Progenitor cell of endocrine pancreas (in vitro differentiated cells): ENCODE data around the gene FAM20B. TPM values are rescaled to one million over a fixed set of nuclear protein-coding genes. Genes with fewer than 3 reads are reported as not detected.
A peak's percentile ranks its signal among the peaks of the same experiment; 100 is the strongest.
"Not testable (repeated sequence)": the region's sequence is repeated elsewhere in the genome, so short reads cannot be mapped to it uniquely, and the experiment has no call there.

ENCODE experiments used
- DNase-seq: peaks from one replicate; pipeline ENCODE4 v3.0.0; 2021; ENCODE audit warnings: low spot score; ENCODE audit not compliant: unreplicated experiment
- H3K27ac Mint-ChIP-seq: 2 replicates; pipeline ENCODE4 v1.8.0; 2021; ENCODE audit warnings: mild to moderate bottlenecking, moderate library complexity, mixed read lengths
- H3K27me3 Mint-ChIP-seq: 2 replicates; pipeline ENCODE4 v1.8.0; 2021; ENCODE audit warnings: mixed read lengths
- H3K36me3 Mint-ChIP-seq: 2 replicates; pipeline ENCODE4 v1.8.0; 2022; ENCODE audit warnings: mixed read lengths; ENCODE audit not compliant: insufficient read depth
- H3K4me1 Mint-ChIP-seq: 2 replicates; pipeline ENCODE4 v1.8.0; 2021; ENCODE audit warnings: low read depth, mixed read lengths
- H3K4me3 Mint-ChIP-seq: 2 replicates; pipeline ENCODE4 v1.8.0; 2021; ENCODE audit warnings: low read depth, mild to moderate bottlenecking, moderate library complexity, mixed read lengths
- H3K9me3 Mint-ChIP-seq: 2 replicates; pipeline ENCODE4 v1.8.0; 2021; ENCODE audit warnings: low read depth, mixed read lengths
- total RNA-seq: library from RNA; stranded (reverse); gene quantifications from 2 replicates; pipeline ENCODE4 v1.2.1, GENCODE V29; 2021
- TF ChIP-seq, protein P1 (sequence below): fragments of 200-600 bp; sonication (generic); IDR thresholded peaks from one replicate; pipeline ENCODE4 v1.5.0; 2021; ENCODE audit warnings: antibody characterized with exemption, mild to moderate bottlenecking; ENCODE audit not compliant: unreplicated experiment

FAM20B gene
- total RNA-seq, 1 donor from 2014 or later: 42.9 TPM

DNA sequence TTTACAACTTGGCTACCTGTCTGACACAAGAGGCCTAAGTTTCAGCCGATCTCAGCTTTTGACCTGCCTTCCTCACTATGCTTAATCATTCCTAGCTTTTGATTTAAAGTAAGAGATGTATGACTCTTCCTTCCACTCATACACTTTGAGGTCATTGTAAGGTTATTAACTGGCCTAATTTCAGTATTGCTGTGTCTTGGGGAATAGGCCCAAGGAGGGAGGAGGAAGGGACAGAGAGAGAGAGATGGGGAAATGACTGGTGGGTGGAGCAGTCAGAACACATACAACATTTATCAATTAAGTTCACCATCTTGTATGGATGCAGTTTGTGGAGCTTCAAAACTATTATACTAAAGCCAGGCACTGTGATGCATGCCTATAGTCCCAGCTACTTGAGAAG is 28.3 kb upstream of the FAM20B start:
- no peak overlapping the region for H3K27ac Mint-ChIP-seq
- H3K36me3 Mint-ChIP-seq: no peaks in the 10 kb centered on the region
- no peak overlapping the region for H3K4me3 Mint-ChIP-seq
- TF ChIP-seq, protein P1, sequence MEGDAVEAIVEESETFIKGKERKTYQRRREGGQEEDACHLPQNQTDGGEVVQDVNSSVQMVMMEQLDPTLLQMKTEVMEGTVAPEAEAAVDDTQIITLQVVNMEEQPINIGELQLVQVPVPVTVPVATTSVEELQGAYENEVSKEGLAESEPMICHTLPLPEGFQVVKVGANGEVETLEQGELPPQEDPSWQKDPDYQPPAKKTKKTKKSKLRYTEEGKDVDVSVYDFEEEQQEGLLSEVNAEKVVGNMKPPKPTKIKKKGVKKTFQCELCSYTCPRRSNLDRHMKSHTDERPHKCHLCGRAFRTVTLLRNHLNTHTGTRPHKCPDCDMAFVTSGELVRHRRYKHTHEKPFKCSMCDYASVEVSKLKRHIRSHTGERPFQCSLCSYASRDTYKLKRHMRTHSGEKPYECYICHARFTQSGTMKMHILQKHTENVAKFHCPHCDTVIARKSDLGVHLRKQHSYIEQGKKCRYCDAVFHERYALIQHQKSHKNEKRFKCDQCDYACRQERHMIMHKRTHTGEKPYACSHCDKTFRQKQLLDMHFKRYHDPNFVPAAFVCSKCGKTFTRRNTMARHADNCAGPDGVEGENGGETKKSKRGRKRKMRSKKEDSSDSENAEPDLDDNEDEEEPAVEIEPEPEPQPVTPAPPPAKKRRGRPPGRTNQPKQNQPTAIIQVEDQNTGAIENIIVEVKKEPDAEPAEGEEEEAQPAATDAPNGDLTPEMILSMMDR: no peak
- no peak for DNase-seq
- H3K27me3 Mint-ChIP-seq: no peaks in the 10 kb centered on the region
- peaks cover 8% of the 10 kb centered on the region for H3K9me3 Mint-ChIP-seq
- H3K4me1 Mint-ChIP-seq: no peaks in the 10 kb centered on the region

- no peak overlapping the region for H3K4me3 Mint-ChIP-seq
- TF ChIP-seq, protein P1: no peak
- no peaks in the 10 kb centered on the region for H3K27me3 Mint-ChIP-seq
- H3K9me3 Mint-ChIP-seq: peaks cover 8% of the 10 kb centered on the region
- H3K4me1 Mint-ChIP-seq: peaks cover 5% of the 10 kb centered on the region
- H3K27ac Mint-ChIP-seq: no peak overlapping the region
- no peak for DNase-seq
- H3K36me3 Mint-ChIP-seq: no peaks in the 10 kb centered on the region
These were observed 27.4 kb upstream of the FAM20B start for GRCh38 chr1:178998295-178998694.

- H3K36me3 Mint-ChIP-seq: no peaks in the 10 kb centered on the region
- H3K4me3 Mint-ChIP-seq: no peak overlapping the region
- peaks cover 8% of the 10 kb centered on the region for H3K9me3 Mint-ChIP-seq
- DNase-seq: no peak
- H3K4me1 Mint-ChIP-seq: peaks cover 5% of the 10 kb centered on the region
- TF ChIP-seq, protein P1: no peak
- no peak overlapping the region for H3K27ac Mint-ChIP-seq
- H3K27me3 Mint-ChIP-seq: no peaks in the 10 kb centered on the region
These were observed 26.6 kb upstream of the FAM20B start for GRCh38 chr1:178999061-178999460.

DNA sequence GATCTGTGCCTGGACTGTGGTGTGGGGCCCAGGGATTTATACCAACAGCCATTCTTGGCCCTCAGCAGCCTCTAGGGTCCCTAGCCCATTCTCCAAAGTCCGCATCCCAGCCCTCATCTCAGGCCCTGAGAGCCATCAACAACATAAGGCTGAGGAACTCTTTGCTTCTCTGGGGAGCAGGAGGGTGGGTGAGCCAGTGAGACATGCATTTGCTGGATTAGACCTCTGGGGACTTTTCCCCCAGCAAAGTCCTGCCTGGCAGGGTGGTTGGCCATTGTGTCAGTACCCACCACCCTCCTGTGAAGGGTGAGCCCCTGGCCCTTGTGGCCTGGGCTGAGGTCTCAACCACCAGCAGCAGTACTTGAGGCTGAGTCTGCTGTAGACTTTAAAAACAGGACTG is 24.2 kb upstream of the FAM20B start:
- no peak overlapping the region for H3K27ac Mint-ChIP-seq
- H3K36me3 Mint-ChIP-seq: no peaks in the 10 kb centered on the region
- no peak overlapping the region for H3K4me3 Mint-ChIP-seq
- no peak for DNase-seq
- no peaks in the 10 kb centered on the region for H3K27me3 Mint-ChIP-seq
- no peaks in the 10 kb centered on the region for H3K9me3 Mint-ChIP-seq
- H3K4me1 Mint-ChIP-seq: peaks cover 5% of the 10 kb centered on the region
- TF ChIP-seq, protein P1: no peak

DNA sequence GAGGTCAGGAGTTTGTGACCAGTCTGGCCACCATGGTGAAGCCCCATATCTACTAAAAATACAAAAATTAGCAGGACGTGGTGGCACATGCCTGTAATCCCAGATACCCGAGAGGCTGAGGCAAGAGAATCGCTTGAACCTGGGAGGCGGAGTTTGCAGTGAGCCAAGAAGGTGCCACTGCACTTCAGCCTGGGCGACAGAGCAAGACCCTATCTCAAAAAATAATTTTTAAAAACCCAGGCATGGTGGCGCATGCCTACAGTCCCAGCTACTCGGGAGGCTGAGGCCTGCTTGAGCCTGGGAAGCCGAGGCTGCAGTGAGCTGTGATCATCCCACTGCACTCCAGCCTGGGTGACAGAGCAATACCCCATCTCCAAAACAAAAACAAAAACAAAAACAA is 23.6 kb upstream of the FAM20B start:
- not testable (repeated sequence) for H3K36me3 Mint-ChIP-seq, H3K27me3 Mint-ChIP-seq, H3K4me1 Mint-ChIP-seq, H3K27ac Mint-ChIP-seq, H3K9me3 Mint-ChIP-seq, H3K4me3 Mint-ChIP-seq, DNase-seq

GRCh38 chr1:179002552-179003345 is 22.9 kb upstream of the FAM20B start:
- H3K4me3 Mint-ChIP-seq: peak overlapping the region; percentile 10
- no peaks in the 10 kb centered on the region for H3K9me3 Mint-ChIP-seq
- no peaks in the 10 kb centered on the region for H3K27me3 Mint-ChIP-seq
- H3K27ac Mint-ChIP-seq: no peak overlapping the region
- H3K36me3 Mint-ChIP-seq: no peaks in the 10 kb centered on the region
- TF ChIP-seq, protein P1: peak; percentile 97
- H3K4me1 Mint-ChIP-seq: peaks cover 10% of the 10 kb centered on the region
- peak; percentile 92 for DNase-seq
